Activated CD8-positive, alpha-beta memory T cell treated with anti-CD3 and anti-CD28 coated beads, Interleukin-2, amount 50 U/mL, for 24 hours (primary cell): ENCODE results near the gene OR2T29.
"Not testable (repeated sequence)": the region's sequence is repeated elsewhere in the genome, so short reads cannot be mapped to it uniquely, and the experiment has no call there.

Source experiments
- DNase-seq: peaks from one replicate; pipeline ENCODE4 v3.0.0-alpha.2; 2020; ENCODE audit errors: extremely low read depth

The OR2T29 gene, protein sequence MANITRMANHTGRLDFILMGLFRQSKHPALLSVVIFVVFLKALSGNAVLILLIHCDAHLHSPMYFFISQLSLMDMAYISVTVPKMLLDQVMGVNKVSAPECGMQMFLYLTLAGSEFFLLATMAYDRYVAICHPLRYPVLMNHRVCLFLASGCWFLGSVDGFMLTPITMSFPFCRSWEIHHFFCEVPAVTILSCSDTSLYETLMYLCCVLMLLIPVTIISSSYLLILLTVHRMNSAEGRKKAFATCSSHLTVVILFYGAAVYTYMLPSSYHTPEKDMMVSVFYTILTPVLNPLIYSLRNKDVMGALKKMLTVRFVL

DNA sequence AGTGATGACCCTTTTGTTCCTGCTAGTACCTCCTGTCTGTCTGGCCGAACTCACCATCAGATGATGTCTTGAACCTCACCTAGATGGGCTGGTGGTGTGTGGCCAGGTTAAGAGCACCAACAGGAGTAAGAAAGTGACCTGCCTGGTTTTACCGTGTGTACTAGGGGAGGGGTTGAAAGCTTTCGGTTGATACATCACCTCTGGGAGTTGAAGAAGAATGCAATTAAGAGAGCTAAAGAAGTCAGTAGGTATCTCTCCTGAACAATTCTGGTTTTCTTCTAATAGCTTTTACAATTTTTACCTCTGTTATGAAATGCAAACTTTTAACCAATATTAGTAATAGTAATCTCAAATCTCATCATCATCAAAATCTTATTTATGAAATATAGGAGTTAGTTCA is at the start of gene OR2T29:
TSS of gene OR2T29 (minus strand) at position 101 of the 400 bp plus-strand sequence. CDS start 3,281 bp downstream, outside the sequence.
- not testable (repeated sequence) for DNase-seq

DNA sequence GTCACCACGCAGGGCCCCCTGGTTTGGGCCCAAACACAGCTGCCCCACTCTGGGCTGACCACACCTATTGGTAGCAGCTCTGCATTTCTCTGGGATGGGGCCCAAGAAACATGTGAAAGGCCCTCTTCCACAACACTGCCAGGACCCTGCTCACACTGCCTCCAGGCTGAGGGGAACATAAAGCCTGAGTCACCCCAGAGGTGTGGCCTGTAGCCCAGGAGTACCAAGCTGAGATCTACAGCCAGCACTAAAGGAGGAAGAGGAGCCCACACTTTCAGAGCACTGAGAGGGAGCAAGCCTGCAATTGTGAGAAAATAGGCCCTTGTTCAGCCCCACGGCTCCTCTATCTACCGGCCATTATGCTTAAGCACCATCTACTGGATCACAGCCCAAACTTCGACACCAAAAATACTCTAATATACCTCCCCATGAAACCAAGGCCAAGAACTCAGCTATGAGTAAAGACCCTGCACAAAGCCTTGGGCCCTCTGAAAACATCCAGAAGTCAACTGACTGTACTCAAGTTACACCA is 49.4 kb upstream of the OR2T29 start:
- DNase-seq, result no peak

DNA sequence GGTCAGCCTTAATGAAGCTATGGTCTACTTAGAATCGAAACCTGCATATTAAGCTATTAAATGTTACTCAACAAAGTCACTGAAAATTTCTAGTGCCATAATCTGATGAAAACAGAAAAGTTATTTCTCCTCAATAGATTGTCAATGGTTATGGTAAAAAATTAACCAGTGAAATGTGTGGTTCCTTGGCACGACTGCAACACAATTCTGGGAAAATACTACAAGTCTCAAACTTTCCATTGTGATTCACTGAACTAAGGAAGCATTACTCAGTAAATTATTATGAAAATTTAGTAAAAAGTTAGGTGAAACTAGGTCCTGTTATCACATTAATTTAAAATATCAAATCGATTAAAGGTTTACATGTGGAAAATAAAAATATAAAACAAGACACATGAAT is 47.7 kb upstream of the OR2T29 start:
- DNase-seq, result no peak

DNA sequence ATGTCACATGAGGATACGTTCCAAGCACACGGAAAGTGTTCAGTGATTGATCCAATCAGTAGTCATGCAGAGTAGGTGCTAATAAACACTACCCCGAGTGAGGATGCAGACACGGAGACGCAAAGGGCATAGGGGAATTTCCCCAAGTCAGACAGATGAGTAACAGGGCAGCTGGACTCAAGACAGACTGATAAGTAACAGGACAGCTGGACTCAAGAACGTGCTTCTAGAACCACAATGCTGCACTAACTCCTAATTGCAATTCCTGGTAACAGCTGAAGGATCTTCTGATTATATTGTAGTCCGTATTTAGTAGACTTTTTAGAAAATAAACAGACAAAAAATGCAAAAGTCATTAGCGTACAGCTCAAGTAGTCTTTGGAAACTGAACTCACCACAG is 36.8 kb upstream of the OR2T29 start:
- no peak for DNase-seq

DNA sequence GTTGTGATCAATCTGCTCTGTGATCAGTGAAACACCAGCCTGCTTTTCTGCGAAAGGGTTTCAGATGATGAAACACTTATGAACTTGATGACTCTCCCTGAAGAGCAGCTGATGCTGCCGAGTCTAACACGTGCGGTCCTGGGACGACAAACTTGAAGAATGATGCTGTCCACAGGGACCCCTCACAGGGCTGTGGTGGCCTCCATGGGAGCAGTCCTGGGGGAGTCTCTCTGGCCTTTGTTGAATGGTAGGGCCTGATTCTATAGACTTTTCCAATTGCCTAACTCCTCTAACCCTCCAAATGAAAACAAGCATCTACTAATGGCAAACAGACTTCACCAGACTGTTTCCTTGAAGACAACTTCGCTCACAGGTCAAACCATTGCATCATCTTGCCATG is 35.0 kb upstream of the OR2T29 start, which contains the start of gene OR2T10:
TSS of gene OR2T10 (minus strand) at position 112 of the 400 bp plus-strand sequence. CDS start 3,932 bp downstream, outside the sequence.
- no peak for DNase-seq

DNA sequence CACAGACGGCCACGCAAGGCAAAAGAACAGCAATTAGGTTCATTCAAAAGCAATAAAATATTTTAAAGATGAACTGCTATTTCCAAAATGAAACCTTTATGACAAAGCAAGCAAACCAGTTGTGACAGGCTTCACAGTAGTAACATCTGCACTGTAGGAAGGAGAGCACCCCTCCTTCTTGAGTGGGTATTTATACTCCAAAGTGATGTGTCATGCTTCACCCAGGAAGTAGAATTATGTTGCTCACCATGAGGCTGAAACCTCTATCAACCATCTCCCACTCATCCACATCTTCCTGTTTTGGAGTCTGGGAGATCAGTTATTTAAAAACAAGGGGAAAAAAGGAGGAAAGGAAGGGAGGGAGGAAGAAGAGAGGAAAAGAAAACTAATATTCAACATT is 34.0 kb upstream of the OR2T29 start:
- no peak for DNase-seq

DNA sequence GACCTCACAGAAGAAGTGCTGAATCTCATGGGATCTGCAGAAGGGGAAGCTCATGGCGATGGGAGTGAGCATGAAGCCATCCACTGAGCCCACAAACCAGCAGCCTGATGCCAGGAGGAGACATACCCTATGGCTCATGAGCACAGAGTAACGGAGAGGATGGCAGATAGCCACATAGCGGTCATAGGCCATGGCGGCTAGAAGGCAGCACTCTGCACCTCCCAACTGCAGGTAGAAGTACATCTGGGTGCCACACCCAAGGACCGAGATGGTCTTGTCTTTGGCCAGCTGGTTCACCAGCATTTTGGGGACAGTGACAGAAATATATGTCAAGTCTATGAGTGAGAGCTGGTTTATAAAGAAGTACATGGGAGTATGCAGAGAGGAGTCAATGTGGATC is 30.7 kb upstream of the OR2T29 start:
- no peak for DNase-seq

DNA sequence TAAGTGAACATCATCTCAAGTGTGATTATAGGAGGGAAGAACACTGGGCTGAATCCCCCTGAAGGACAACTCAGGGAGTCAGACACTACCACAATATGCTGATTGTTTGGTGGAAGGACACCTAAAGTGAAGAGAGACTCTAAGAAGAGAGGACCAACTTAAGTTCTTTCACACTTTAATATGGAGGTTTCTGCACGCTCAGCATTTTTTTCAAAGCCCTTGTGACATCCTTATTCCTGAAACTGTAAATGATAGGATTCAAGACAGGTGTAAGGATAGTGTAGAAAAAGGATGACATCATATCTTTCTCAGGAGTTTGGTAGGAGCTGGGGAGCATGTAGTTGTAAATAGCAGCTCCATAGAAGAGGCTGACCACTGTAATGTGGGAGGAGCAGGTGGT is 30.1 kb upstream of the OR2T29 start:
- DNase-seq, result no peak

DNA sequence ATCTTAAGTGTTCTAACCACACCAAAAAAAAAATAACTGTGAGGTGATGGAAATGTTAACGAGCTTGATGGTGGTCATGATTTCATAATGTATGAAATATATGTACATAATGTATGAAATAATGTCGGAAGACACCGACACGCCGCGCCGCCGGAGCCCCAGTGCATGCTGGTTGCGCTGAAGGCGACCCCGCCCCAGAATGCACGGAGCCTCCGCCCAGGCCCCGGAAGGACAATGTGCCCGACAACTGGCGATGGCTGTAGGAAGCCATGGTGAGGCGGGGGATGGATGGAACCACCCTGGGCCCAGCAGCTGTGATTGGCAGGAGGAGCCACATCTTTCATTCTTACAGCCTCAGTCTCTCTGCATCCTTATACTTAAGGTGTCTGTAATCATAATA is 27.5 kb upstream of the OR2T29 start:
- DNase-seq, result no peak

DNA sequence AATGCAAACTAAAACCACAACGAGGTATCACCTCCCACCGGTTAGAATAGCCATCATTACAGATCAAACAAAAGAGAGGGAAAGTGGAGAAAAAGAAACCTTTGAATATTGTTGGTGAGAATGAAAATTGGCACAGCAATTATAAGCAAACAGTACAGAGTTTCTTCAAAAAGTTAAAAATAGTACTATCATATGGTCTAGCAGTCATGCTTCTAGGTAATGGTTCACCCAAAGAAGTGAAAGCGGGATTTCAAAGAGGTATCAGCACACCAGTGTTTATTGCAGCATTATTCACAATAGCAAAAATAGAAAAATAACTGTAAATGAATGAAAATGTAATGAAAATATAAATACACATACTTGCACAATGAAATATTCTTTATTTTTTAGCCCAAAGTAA is 26.8 kb upstream of the OR2T29 start:
- no peak for DNase-seq

DNA sequence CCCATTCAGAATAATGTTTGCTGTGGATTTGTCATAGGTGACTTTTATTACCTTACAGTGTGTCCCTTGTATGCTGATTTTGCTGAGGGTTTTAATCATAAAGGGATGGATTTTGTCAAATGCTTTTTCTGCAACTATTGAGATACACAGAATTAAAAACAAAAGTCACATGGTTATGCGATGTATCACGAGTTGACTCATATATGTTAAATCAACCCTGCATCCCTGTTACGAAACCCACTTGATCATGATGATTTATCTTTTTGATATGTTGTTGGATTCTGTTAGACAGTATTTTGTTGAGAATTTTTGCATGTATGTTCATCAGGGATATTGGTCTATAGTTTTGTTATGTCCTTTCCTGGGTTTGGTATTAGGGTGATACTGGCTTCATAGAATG is 22.7 kb upstream of the OR2T29 start:
- DNase-seq, result no peak

DNA sequence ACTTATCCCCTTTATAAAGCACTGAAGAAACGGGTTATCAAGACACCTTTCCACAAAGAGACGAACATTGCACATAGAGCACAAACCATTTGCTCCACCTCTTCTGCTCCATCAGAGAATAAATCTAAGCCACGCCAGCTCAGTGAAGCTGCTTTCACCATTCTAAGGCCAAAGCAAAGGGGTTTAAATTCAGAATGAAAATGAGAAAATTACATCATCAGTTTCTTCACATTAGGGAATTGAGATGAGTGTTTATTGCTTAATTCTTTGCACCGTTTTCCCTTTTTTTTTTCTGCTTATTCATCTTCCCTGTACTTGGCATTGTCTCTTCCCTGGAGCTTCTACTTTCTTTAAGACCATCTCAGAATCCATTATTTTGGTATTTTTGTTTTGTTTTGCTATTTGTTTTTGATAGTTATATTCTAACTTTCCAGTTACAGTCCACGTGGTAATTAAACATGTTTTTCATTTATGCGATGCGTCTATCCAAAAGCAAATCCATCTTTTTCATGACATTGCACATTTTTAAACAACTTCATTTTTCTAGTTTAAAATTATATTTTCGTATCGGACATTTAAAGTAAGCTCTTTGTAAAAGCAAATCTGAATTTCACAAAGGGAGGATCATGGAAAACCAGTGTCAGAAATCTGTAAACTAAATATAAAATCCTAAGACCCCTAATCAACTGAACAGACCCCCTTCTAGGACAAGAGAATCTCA is 13.8 kb upstream of the OR2T29 start:
- DNase-seq, result no peak

DNA sequence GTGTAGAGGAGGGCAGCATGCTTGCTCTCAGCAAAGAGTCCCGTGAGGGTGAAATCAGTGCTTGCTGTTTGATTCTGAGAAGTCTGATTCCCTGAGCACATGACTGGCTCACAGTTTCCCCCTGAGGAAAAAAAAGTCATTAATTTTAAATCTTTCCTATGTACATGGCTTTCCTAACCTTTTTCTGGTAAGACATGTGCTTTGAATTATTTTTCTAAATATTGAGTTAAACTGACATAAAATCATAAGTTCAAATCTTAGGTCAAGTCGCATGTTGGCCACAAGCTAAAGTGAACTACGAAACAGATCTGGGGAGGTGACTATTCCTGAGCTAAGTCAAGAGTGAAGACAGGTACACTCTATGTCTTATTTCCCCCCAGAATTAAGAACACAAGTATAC is 12.1 kb upstream of the OR2T29 start, which contains the start of gene OR2T34:
TSS of gene OR2T34 (minus strand) at position 101 of the 400 bp plus-strand sequence. CDS start at position 101, 0 bp downstream.
- DNase-seq, result not testable (repeated sequence)

DNA sequence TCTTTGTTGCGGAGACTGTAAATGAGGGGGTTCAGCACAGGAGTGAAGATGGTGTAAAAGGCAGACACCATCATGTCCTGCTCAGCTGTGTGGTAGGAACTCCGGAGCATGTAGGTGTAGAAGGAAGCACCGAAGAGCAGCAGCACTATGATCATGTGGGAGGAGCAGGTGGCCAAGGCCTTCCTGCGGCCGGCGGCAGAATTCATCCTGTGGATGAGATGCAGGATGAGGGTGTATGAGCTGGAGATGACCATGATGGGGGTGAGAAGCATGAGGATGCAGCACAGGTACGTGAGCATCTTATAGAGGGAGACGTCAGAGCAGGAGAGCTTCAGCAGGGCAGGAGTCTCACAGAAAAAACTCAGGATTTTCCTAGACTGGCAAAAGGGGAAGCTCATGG is 11.3 kb upstream of the OR2T29 start:
- DNase-seq, result not testable (repeated sequence)

DNA sequence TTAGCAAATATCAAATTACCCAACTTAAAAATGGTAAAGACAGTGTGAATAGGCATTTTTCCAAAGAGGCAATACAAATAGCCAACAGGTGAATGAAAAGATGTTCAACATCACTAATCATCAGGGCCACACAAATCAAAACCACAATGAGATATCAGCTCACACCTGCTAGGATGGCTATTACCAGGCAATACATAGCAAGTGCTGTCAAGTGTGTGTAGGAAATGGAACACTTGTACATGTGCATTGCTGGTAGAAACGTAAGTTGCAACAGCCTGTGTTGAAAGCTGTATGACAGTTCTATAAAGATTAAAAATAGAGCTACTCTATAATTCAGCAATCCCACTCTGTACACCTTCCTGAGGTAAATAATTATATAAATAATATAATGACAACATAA is 9.5 kb upstream of the OR2T29 start:
- not testable (repeated sequence) for DNase-seq

DNA sequence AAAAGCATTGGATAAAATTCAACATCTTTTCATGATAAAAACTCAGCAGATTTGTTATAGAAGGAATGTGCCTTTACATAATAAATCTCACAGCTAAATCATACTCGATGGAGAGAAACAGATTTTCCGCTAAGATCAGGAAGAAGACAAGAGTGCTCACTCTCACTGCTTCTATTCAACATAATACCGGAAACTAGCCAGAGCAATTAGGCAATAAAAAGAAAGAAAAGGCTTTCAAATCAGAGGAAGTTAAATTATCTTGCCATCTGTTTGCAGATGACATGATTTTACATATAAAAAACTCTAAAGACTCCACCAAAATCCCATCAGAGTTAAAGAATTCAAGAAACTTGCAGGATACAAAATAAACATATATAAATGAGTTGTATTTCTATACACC is 8.2 kb upstream of the OR2T29 start:
- not testable (repeated sequence) for DNase-seq

DNA sequence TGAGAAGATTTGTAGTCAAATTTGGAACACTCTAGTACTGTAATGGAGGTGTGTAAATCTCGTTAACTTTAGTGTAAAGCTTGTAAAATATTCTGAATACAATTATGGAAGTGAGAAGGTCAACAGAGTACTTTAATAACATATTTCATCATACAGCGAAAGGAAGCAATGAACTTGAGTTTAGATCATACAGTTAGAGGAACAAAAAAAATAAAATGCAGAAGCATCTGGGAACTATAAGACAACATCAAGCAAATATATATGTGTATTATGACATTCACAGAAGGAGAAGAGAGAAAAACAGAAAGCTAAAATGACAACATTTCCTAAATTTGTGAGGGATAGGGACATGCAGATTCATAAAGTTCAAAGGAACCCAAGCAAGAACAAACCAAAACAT is 6.5 kb upstream of the OR2T29 start:
- not testable (repeated sequence) for DNase-seq

DNA sequence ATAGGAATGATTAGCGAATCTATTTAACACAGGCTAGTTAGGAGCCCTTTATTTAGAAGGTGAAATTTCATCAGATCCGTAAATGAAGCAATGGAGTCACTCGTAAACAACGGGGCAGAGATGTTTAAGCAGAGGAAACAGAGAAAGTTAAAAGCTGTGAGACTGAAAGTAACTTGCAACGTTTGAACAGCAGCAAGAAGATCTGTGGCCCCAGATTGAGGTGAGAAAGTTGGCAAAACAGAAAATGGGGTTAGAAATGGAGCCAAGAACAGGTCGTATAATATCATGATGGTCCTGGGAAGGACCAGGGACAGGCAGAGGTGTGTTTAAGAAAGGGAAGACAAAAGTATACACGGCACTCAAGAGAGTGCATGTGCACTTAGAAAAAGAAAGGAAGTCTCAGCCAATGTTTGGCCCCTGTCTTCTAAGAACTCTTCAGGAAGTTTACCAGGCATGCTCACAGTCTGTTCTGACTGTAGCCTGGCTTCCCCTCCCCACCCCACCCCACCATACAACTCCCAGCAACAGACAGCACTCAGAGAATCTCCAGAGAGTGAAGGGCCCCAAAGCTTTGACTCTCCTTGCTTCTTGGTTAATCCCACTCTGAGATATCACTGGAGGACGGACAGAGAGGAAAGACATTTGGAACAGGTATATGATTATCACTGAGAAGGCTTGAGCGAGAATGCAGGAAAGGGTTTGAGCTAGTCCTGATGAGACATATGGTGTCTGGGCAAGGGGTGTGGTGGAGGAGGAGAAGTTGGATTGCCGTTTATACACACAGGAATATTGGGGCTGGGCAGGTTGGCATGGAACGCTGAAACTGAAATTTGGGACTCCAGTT is 3.2 kb upstream of the OR2T29 start:
- DNase-seq, result not testable (repeated sequence)

DNA sequence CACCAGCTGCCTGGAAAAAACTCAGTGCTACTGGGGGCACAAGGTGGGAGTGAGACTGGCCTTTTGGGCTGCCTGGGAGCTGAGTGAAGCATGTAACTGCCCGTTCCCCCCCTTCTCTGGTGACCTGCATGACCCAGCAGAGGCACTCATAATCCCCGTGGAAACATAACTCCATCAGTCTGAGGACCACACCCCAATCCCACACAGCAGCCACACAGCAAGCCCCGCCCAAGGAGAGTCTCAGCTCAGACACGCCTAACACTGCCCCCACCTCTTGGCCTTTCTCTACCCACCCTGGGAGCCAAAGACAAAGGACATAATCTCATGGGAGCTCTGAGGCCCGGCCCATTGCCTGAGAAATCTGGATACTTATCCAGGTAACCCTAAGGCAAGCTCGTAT is 11.5 kb downstream of the OR2T29 start:
- not testable (repeated sequence) for DNase-seq

DNA sequence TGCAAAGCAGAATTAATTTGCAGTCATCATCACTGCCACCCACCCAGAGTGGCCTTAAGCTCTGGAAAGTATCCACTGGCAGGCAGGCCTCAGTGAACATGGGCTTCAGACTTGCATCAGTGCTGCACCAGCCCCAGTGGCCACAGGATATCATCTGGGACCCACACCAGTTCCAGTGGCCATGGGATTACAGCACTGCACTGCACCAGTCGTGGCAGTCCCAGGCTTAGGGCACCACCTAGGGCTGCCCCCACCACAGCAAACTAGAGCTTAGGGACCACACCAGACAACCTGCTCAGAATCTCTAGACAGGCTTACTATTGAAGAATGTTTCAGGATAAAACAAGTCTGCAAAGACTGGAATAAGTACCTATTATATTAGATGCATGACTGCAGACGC is 15.2 kb downstream of the OR2T29 start:
- not testable (repeated sequence) for DNase-seq

DNA sequence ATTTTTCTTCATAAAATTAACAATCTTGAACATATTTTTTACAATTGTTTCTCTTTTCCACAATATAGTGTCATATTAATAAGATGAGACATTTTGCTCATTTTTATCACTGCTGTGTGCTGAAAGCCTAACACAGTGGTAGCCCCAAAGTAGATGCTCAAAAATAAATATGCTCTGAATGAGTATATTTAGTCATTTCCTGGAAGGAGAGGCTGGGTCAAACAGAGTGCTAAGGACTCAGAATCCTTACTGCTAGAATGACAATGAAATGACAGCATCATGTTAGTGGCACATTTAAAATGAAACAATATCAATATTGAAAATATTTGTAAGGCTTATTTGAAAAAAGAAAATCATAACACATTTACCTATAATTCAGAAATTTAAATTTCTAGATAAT is 25.1 kb downstream of the OR2T29 start:
- DNase-seq, result not testable (repeated sequence)

DNA sequence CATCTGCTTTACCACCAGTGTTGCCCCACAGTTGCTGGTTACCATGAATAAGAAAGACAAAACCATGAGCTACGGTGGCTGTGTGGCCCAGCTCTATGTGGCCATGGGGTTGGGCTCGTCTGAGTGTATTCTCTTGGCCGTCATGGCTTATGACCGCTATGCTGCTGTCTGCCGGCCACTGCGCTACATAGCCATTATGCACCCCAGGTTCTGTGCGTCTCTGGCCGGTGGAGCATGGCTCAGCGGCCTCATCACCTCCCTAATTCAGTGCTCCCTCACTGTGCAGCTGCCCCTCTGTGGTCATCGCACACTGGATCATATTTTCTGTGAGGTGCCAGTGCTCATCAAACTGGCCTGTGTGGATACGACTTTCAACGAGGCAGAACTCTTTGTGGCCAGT is 40.7 kb downstream of the OR2T29 start:
- DNase-seq, result no peak
